Psoas muscle (tissue), 8 donors: ENCODE measurements around the gene EXO1. TPM values are rescaled to one million over a fixed set of nuclear protein-coding genes. Genes with fewer than 3 reads are reported as not detected.

Experiments
- ATAC-seq, 4 donors: fragments of 200-7000 bp; cut with Tn5 transposase; one replicate each; pipeline ENCODE4 v1.9.1; 2020; ENCODE audit warnings: moderate library complexity in 3 of 4, mild to moderate bottlenecking in 2 of 4
- DNase-seq, 2 donors: peaks; one replicate each; pipeline ENCODE4 v3.0.0-alpha.2; 2020
- H3K27ac ChIP-seq: fragments of 200-600 bp; one replicate; pipeline ENCODE4 v1.8.0; 2022
- H3K27me3 ChIP-seq, 3 donors: fragments of 200-600 bp in 1 of 3; one replicate each; pipeline versions ENCODE4 v1.6.1 to v1.8.0; 2013 to 2022; ENCODE audit warnings: low read length in 2 of 3, mild to moderate bottlenecking in 2 of 3, moderate library complexity in 1 of 3; ENCODE audit not compliant: insufficient read depth in 3 of 3
- H3K36me3 ChIP-seq, 2 donors: fragments of 200-600 bp in 1 of 2; one replicate each; pipeline versions ENCODE4 v1.6.1 to v1.8.0; 2013 to 2022; ENCODE audit warnings: low read depth in 1 of 2, mild to moderate bottlenecking in 1 of 2, moderate library complexity in 1 of 2; ENCODE audit not compliant: insufficient read depth in 1 of 2
- H3K4me1 ChIP-seq: fragments of 200-600 bp; one replicate; pipeline ENCODE4 v1.8.0; 2022
- H3K4me3 ChIP-seq: fragments of 200-600 bp; one replicate; pipeline ENCODE4 v1.8.0; 2022; ENCODE audit warnings: mild to moderate bottlenecking
- H3K9me3 ChIP-seq: fragments of 200-600 bp; one replicate; pipeline ENCODE4 v1.8.0; 2022
- WGBS, 3 donors: extraction: QIAGEN DNeasy Blood & Tissue Kit; methylation state at CpG; one replicate each; pipeline versions ENCODE4 v1.1.6 to v1.1.7; 2013; 5-methylcytosine and 5-hydroxymethylcytosine counted together
- intact Hi-C, 2 donors: fragments of 100-400 bp; cut with DNase I; formaldehyde crosslinking; loops; one replicate each; pipeline versions ENCODE4 v1.11.0 to v1.14.2; 2022
- polyA plus RNA-seq, 3 donors: library from polyadenylated mRNA; stranded (reverse); fragments of 200-250 nt; gene quantifications; one replicate each; pipeline ENCODE4 v1.2.3, GENCODE V29; 2013
- total RNA-seq, 4 donors: library from RNA; stranded (reverse); fragmentation: NEBNext Ultra II Directional in 2 of 4; extraction: Animal tissue kit (Norgen Biotek cat#: 25700) in 2 of 4; gene quantifications; one replicate each; pipeline versions ENCODE4 v1.2.1 to v1.2.4, GENCODE V29; 2021 to 2023
- TF ChIP-seq, protein P1 (sequence below): fragments of 200-600 bp; IDR thresholded peaks from one replicate; pipeline ENCODE4 v1.8.0; 2022; ENCODE audit warnings: antibody characterized with exemption
- donor health status: healthy with polysubstance abuse.
- donor health status: DM: no; HTN: no; CAD: no; lungs with moderate emphysema.
- donor health status: Bipolar disorder and iron deficiency.
- donor health status: healthy.
- donor health status: DM: yes; HTN: yes; CAD: no.
- donor health status: DM: no; HTN: no; CAD: no.
- donor health status: DM: no; HTN: no; CAD: no.
- donor health status: DM: yes; HTN: yes; CAD: no.

The EXO1 gene
- total and polyA plus RNA-seq, 7 donors = 0.06 to 0.32 (median 0.17) TPM; not detected in 4

DNA sequence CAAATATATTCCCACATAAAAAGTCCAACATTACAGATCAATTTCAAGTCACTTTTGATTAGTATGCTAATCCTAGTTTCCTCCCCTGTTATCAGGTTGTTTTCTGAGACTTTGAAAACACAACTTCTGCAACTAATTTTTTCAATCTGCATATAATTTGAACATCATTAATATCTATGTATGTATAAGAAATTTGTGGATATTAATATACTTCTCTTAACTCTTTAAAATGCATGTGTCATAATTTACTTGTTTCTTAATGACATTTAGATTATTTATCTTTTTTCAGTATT, 48.6 kb downstream of the EXO1 start:
- no peaks in the 10 kb centered on the region for H3K36me3 ChIP-seq
- no peaks in the 10 kb centered on the region for H3K9me3 ChIP-seq
- intact Hi-C loops = no loop called here
- TF ChIP-seq, protein P1, sequence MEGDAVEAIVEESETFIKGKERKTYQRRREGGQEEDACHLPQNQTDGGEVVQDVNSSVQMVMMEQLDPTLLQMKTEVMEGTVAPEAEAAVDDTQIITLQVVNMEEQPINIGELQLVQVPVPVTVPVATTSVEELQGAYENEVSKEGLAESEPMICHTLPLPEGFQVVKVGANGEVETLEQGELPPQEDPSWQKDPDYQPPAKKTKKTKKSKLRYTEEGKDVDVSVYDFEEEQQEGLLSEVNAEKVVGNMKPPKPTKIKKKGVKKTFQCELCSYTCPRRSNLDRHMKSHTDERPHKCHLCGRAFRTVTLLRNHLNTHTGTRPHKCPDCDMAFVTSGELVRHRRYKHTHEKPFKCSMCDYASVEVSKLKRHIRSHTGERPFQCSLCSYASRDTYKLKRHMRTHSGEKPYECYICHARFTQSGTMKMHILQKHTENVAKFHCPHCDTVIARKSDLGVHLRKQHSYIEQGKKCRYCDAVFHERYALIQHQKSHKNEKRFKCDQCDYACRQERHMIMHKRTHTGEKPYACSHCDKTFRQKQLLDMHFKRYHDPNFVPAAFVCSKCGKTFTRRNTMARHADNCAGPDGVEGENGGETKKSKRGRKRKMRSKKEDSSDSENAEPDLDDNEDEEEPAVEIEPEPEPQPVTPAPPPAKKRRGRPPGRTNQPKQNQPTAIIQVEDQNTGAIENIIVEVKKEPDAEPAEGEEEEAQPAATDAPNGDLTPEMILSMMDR = no peak
- H3K27me3 ChIP-seq = no peaks in the 10 kb centered on the region
- H3K4me1 ChIP-seq = no peaks in the 10 kb centered on the region
- DNase-seq = no peak
- no peak overlapping the region for H3K4me3 ChIP-seq
- ATAC-seq = no peak
- no peak overlapping the region for H3K27ac ChIP-seq

DNA sequence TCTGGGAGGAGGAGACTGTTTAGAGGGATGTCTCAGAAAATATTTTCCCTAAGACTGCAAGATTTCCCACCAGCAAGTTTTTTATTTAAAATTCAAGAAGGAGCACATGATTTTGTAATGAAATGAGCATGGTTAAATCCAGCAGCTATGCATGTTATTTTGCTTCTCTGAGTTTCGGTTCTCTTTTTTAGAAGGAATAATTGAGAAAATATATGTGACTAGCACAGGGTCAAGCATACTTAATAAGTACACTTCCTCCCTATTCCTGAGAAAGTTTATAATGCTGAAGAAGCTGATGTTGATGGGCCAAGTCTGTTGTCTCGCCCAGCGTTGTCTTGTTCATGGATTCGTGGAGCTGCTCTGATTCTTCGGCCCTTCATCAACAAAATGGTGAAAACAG, 51.2 kb downstream of the EXO1 start:
- Histone ChIP-seq H3K27ac (no peak overlapping the region), H3K4me3 (no peak overlapping the region), H3K36me3 (no peaks in the 10 kb centered on the region), H3K9me3 (no peaks in the 10 kb centered on the region), H3K4me1 (no peaks in the 10 kb centered on the region), H3K27me3 (no peaks in the 10 kb centered on the region)
- ATAC-seq (no peak), DNase-seq (no peak)
- 89 to 92% (median 91%) methylated on average over 5 of the region's 5 CpGs for WGBS, 3 donors
- intact Hi-C loops = no loop called here
- TF ChIP-seq, protein P1 = no peak

DNA sequence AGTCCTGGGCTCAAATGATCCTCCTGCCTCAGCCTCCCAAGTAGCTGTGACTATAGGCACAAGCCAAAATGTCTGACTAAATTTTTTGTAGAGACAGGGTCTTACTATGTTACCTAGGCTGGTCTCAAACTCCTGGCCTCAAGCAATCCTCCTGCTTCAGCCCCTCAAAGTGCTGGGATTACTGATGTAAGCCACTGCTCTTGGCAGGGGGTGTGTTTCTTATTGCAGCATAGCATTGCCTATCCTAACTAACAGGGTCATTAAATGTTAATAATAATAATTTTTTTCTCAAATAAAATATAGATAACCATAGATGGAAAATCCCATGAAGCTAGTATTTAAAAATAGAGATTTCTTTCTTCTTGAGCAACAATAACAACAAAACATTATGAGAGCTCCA, 52.4 kb downstream of the EXO1 start:
- DNase-seq = no peak
- intact Hi-C loops = no loop called here
- Histone ChIP-seq H3K36me3 (no peaks in the 10 kb centered on the region), H3K4me3 (no peak overlapping the region), H3K27me3 (no peaks in the 10 kb centered on the region), H3K9me3 (no peaks in the 10 kb centered on the region), H3K4me1 (no peaks in the 10 kb centered on the region), H3K27ac (no peak overlapping the region)
- TF ChIP-seq, protein P1 = no peak
- no peak for ATAC-seq

DNA sequence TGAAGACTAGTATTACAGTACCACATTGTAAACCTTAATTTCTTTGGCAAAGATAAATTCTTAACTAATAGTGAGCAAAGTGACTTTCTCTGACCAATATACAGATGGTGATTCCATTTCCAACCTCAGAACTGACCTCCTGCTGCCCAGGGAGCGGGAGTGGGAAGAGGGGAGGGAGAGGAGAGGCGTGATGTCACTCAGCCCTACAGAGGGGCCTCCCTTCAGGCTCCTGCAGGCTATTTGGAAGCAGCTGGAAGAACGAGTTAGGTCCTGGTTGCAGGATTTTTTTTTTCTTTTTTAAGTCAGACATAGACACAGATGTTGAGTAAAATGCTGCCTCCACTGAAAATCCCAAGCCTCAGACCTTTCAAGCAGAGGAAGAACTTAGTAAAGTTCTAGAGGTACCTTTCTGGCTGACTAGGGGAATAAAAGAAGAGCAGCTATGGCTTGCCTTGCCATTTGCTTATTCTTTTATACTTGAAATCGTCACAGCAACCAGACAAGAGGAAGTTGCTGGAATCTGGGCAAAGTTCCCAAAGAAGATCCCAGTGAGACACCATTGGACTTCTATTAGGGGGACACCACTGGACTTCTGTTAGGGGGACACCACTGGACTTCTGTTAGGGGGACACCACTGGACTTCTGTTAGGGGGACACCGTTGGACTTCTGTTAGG, 54.5 kb downstream of the EXO1 start:
- DNase-seq (no peak), ATAC-seq (no peak)
- WGBS, 3 donors = 51 to 60% (median 53%) methylated on average over 5 of the region's 5 CpGs
- no peaks in the 10 kb centered on the region for H3K4me1 ChIP-seq
- H3K27ac ChIP-seq = no peak overlapping the region
- intact Hi-C loops = no loop called here
- no peak overlapping the region for H3K4me3 ChIP-seq
- H3K27me3 ChIP-seq = no peaks in the 10 kb centered on the region
- H3K9me3 ChIP-seq = no peaks in the 10 kb centered on the region
- TF ChIP-seq, protein P1 = no peak
- H3K36me3 ChIP-seq = no peaks in the 10 kb centered on the region

DNA sequence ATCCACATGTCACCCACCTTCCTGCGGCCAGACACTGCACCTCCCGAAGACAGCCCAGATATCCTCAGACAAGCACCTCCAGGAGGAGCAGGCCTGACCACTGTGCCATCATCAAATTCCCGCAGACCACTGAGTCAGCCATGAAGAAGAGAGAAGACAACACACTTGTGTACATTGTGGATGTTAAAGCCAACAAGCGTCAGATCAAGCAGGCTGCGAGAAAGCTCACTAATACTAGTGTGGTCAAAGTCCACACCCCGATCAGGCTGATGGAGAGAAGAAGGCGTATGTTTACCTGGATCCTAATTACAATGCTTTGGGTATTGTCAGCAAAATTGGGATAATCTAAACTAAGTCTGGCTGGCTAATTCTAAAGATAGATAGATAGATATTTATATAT, 68.2 kb downstream of the EXO1 start:
- Histone ChIP-seq H3K4me3 (no peak overlapping the region), H3K27me3 (no peaks in the 10 kb centered on the region), H3K36me3 (no peaks in the 10 kb centered on the region), H3K9me3 (no peaks in the 10 kb centered on the region), H3K4me1 (no peaks in the 10 kb centered on the region), H3K27ac (no peak overlapping the region)
- TF ChIP-seq, protein P1 = no peak
- 91 to 96% (median 95%) methylated on average over 7 of the region's 7 CpGs for whole genome bisulfite sequencing, 3 donors
- no peak for DNase-seq
- intact Hi-C loops = no loop called here
- ATAC-seq = no peak
